Astrocyte (in vitro differentiated cells and primary cell): Measurements from ENCODE around the gene AUTS2. TPM values are rescaled to one million over a fixed set of nuclear protein-coding genes. Genes with fewer than 3 reads are reported as not detected.
A peak's percentile ranks its signal among the peaks of the same experiment; 100 is the strongest.
"Not testable (repeated sequence)": the region's sequence is repeated elsewhere in the genome, so short reads cannot be mapped to it uniquely, and the experiment has no call there.

Source experiments
- DNase-seq: peaks from one replicate; pipeline ENCODE4 v3.0.0-alpha.2; 2010; ENCODE audit warnings: low read depth
- FAIRE-seq: peaks from 2 replicates; lab custom pipeline; 2011; peaks lifted over from hg19 to GRCh38; lab: Jason Lieb, UNC
- H2AFZ ChIP-seq: 2 replicates; pipeline ENCODE4 v1.6.0; 2012; ENCODE audit warnings: low read depth, low read length, inconsistent platforms
- H3K27ac ChIP-seq: 2 replicates; pipeline ENCODE4 v1.5.1; 2011; ENCODE audit warnings: low read depth, low read length, inconsistent platforms
- H3K27me3 ChIP-seq: 2 replicates; pipeline ENCODE4 v1.6.0; 2011; ENCODE audit warnings: low read length, inconsistent platforms; ENCODE audit not compliant: insufficient read depth
- H3K36me3 ChIP-seq: 2 replicates; pipeline ENCODE4 v1.5.1; 2011; ENCODE audit warnings: low read length, inconsistent platforms; ENCODE audit not compliant: insufficient read depth
- H3K4me1 ChIP-seq: 2 replicates; pipeline ENCODE4 v1.5.1; 2011; ENCODE audit warnings: low read length, inconsistent platforms; ENCODE audit not compliant: insufficient read depth
- H3K4me2 ChIP-seq: 2 replicates; pipeline ENCODE4 v1.6.0; 2012; ENCODE audit warnings: low read length, inconsistent platforms
- H3K4me3 ChIP-seq: 2 replicates; pipeline ENCODE4 v1.5.1; 2011; ENCODE audit warnings: low read depth, mild to moderate bottlenecking, low read length, inconsistent platforms; ENCODE audit not compliant: insufficient read depth
- H3K79me2 ChIP-seq: 2 replicates; pipeline ENCODE4 v1.6.0; 2012; ENCODE audit warnings: mild to moderate bottlenecking, low read length, inconsistent platforms; ENCODE audit not compliant: insufficient read depth
- H3K9ac ChIP-seq: 2 replicates; pipeline ENCODE4 v1.6.0; 2012; ENCODE audit warnings: mild to moderate bottlenecking, low read length, inconsistent platforms
- H3K9me3 ChIP-seq: 2 replicates; pipeline ENCODE4 v1.5.1; 2012; ENCODE audit warnings: low read depth, mild to moderate bottlenecking, low read length, inconsistent platforms; ENCODE audit not compliant: insufficient read depth
- H4K20me1 ChIP-seq: 2 replicates; pipeline ENCODE4 v1.6.0; 2012; ENCODE audit warnings: low read length, inconsistent platforms; ENCODE audit not compliant: insufficient read depth
- H3K27ac Mint-ChIP-seq: one replicate; pipeline ENCODE4 v1.8.0; 2021; ENCODE audit warnings: mild to moderate bottlenecking, mixed read lengths; ENCODE audit not compliant: unreplicated experiment
- H3K27me3 Mint-ChIP-seq: one replicate; pipeline ENCODE4 v1.8.0; 2021; ENCODE audit warnings: low read depth, mixed read lengths; ENCODE audit not compliant: unreplicated experiment
- H3K36me3 Mint-ChIP-seq: one replicate; pipeline ENCODE4 v1.8.0; 2021; ENCODE audit warnings: low read depth, mixed read lengths; ENCODE audit not compliant: unreplicated experiment
- H3K4me1 Mint-ChIP-seq: one replicate; pipeline ENCODE4 v1.8.0; 2021; ENCODE audit warnings: low read depth, mixed read lengths; ENCODE audit not compliant: unreplicated experiment
- H3K4me3 Mint-ChIP-seq: one replicate; pipeline ENCODE4 v1.8.0; 2021; ENCODE audit warnings: mild to moderate bottlenecking, moderate library complexity, mixed read lengths; ENCODE audit not compliant: unreplicated experiment
- H3K9me3 Mint-ChIP-seq: one replicate; pipeline ENCODE4 v1.8.0; 2021; ENCODE audit warnings: mild to moderate bottlenecking, mixed read lengths; ENCODE audit not compliant: unreplicated experiment
- CTCF ChIP-seq: IDR thresholded peaks from 2 replicates; pipeline ENCODE4 v1.5.1; 2011; ENCODE audit warnings: low read depth, mild to moderate bottlenecking, inconsistent platforms, low read length, moderate library complexity; ENCODE audit not compliant: insufficient read depth
- EZH2 ChIP-seq: IDR thresholded peaks from 2 replicates; pipeline ENCODE4 v1.6.1; 2012; ENCODE audit warnings: mild to moderate bottlenecking, low read length, inconsistent platforms; ENCODE audit not compliant: insufficient read depth
- total RNA-seq: library from RNA; stranded (reverse); gene quantifications from 2 replicates; pipeline ENCODE4 v1.2.1, GENCODE V29; 2021

The AUTS2 gene
- total RNA-seq, 1 donor from 2014 or later = 73.2 TPM

- Mint-ChIP-seq H3K9me3 (no peaks in the 10 kb centered on the region), H3K27me3 (no peaks in the 10 kb centered on the region), H3K36me3 (no peaks in the 10 kb centered on the region), H3K27ac (no peak overlapping the region), H3K4me1 (peaks cover 20% of the 10 kb centered on the region), H3K4me3 (no peak overlapping the region)
- Histone ChIP-seq H2AFZ (no peak overlapping the region), H3K4me2 (peak overlapping the region; percentile 22), H3K36me3 (no peaks in the 10 kb centered on the region), H3K4me1 (peaks cover 11% of the 10 kb centered on the region), H4K20me1 (peaks cover 58% of the 10 kb centered on the region), H3K79me2 (peaks cover 5% of the 10 kb centered on the region), H3K9ac (no peak overlapping the region), H3K27me3 (no peaks in the 10 kb centered on the region), H3K27ac (no peak overlapping the region), H3K4me3 (no peak overlapping the region), H3K9me3 (no peaks in the 10 kb centered on the region)
- no peak for TF ChIP-seq EZH2
- TF ChIP-seq CTCF = no peak
- FAIRE-seq = peak; percentile 70
- peak; percentile 65 for DNase-seq
Measured at GRCh38 chr7:69782917-69783684, 184.8 kb downstream of the AUTS2 start.

- DNase-seq, H2AFZ ChIP-seq, H3K36me3 ChIP-seq, H3K27me3 ChIP-seq, H3K27ac ChIP-seq, H3K4me3 ChIP-seq, H3K27me3 Mint-ChIP-seq, H3K27ac Mint-ChIP-seq, H3K79me2 ChIP-seq, H3K4me3 Mint-ChIP-seq, H3K9me3 Mint-ChIP-seq, H3K9me3 ChIP-seq, H3K4me2 ChIP-seq, FAIRE-seq, H3K9ac ChIP-seq, H3K36me3 Mint-ChIP-seq: not testable (repeated sequence)
- Histone ChIP-seq H3K4me1 (peaks cover 11% of the 10 kb centered on the region), H4K20me1 (peaks cover 57% of the 10 kb centered on the region)
- peaks cover 18% of the 10 kb centered on the region for H3K4me1 Mint-ChIP-seq
Measured at GRCh38 chr7:69786130-69786529, 187.9 kb downstream of the AUTS2 start.

- H3K4me1 Mint-ChIP-seq = peaks cover 12% of the 10 kb centered on the region
- no peaks in the 10 kb centered on the region for H3K36me3 Mint-ChIP-seq
- no peak for FAIRE-seq
Measured at GRCh38 chr7:69786730-69787395, 188.6 kb downstream of the AUTS2 start.

More at GRCh38 chr7:69786730-69787395, 188.6 kb downstream of the AUTS2 start:
- H3K4me1 ChIP-seq = peaks cover 6% of the 10 kb centered on the region
- DNase-seq = peak; percentile 35
- no peak overlapping the region for H3K9ac ChIP-seq
- TF ChIP-seq EZH2 = no peak
- TF ChIP-seq CTCF = no peak
- H3K79me2 ChIP-seq = peaks cover 5% of the 10 kb centered on the region
- no peaks in the 10 kb centered on the region for H3K27me3 ChIP-seq
- H3K27ac Mint-ChIP-seq = no peak overlapping the region
- H3K4me2 ChIP-seq = no peak overlapping the region
- H3K27me3 Mint-ChIP-seq = no peaks in the 10 kb centered on the region
- H3K9me3 Mint-ChIP-seq = no peaks in the 10 kb centered on the region
- no peaks in the 10 kb centered on the region for H3K9me3 ChIP-seq
- H2AFZ ChIP-seq = no peak overlapping the region
- H3K4me3 Mint-ChIP-seq = no peak overlapping the region
- no peak overlapping the region for H3K4me3 ChIP-seq
- H3K36me3 ChIP-seq = no peaks in the 10 kb centered on the region
- H3K27ac ChIP-seq = no peak overlapping the region
- H4K20me1 ChIP-seq = peaks cover 57% of the 10 kb centered on the region
